Measurements from ENCODE around the gene ARHGAP30. TPM values are rescaled to one million over a fixed set of nuclear protein-coding genes. Genes with fewer than 3 reads are reported as not detected.

ARHGAP30 gene
- total RNA-seq, 3 donors from 2014 or later = 3.8 to 9.0 (median 8.1) TPM

DNA sequence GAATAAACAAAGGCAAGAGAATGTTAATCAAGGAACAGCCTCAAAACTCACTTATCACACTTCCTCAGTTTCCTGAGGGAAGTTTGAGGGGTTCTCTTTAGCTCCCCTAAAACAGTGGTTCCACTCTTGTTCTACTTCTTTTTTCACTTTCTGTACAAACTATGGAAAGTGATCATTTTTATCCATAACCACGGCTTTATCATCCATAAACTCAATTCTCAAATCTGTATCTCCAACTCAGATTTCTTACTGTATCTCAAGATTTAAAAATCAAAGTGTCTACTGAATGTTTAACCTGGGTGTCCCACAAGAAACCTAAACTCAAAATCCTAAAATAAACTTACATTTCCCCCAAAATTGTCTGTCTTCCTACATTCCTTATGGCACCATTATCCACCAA, 44.2 kb upstream of the ARHGAP30 start:
- DNase-seq = no peak
- intact Hi-C loops (cut with DNase I, micrococcal nuclease) = no loop called here
- no peak overlapping the region for H3K4me3 ChIP-seq
- no peak for ATAC-seq
- H3K9me3 ChIP-seq = no peaks in the 10 kb centered on the region
- H3K36me3 ChIP-seq (ENCODE audit: low read depth) = no peaks in the 10 kb centered on the region
- H3K4me1 ChIP-seq (ENCODE audit: low read depth) = peaks cover 22% of the 10 kb centered on the region
- TF ChIP-seq, protein P1, sequence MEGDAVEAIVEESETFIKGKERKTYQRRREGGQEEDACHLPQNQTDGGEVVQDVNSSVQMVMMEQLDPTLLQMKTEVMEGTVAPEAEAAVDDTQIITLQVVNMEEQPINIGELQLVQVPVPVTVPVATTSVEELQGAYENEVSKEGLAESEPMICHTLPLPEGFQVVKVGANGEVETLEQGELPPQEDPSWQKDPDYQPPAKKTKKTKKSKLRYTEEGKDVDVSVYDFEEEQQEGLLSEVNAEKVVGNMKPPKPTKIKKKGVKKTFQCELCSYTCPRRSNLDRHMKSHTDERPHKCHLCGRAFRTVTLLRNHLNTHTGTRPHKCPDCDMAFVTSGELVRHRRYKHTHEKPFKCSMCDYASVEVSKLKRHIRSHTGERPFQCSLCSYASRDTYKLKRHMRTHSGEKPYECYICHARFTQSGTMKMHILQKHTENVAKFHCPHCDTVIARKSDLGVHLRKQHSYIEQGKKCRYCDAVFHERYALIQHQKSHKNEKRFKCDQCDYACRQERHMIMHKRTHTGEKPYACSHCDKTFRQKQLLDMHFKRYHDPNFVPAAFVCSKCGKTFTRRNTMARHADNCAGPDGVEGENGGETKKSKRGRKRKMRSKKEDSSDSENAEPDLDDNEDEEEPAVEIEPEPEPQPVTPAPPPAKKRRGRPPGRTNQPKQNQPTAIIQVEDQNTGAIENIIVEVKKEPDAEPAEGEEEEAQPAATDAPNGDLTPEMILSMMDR (IDR thresholded peaks at IDR 0.05) = no peak

DNA sequence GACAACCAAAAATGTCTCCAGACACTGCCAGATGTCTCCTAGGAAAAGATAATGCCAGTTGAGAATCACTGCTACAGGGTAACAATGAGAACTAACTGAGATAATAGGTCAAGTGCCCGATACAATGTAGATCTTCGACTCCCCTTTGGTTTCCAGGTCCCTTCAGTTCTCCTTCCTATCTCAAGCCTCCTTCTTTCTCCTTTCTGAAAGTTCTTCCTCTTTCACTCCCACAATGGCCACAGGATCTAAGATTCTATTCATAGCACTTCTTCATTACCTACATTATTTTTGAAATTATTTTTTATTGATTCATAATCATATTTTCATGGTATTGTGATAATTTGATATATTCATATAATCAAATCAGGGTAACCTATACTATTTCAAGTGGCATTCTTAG, 41.8 kb upstream of the ARHGAP30 start:
- no peaks in the 10 kb centered on the region for H3K36me3 ChIP-seq (ENCODE audit: low read depth)
- ATAC-seq = no peak
- no peaks in the 10 kb centered on the region for H3K9me3 ChIP-seq
- TF ChIP-seq, protein P1 (IDR thresholded peaks at IDR 0.05) = no peak
- intact Hi-C loops (cut with DNase I, micrococcal nuclease) = no loop called here
- H3K4me3 ChIP-seq = no peak overlapping the region
- no peak for DNase-seq
- H3K4me1 ChIP-seq (ENCODE audit: low read depth) = peaks cover 9% of the 10 kb centered on the region

DNA sequence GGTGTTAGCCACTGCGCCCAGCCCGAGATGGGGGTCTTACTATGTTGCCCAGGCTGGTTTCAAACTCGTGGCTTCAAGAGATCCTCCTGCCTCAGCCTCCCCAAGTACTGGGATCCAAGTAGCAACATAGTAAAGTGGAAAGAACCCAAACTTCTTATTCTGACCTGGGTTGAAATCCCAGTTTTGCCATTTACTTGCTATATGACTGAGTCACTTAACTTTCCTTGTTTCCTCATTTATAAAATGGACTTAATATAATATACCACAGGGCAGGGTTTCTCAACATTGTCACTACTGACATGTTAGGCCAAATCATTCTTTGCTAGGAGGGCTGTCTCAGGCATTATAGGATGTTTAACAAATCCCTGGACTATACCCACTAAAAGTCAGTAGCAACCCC, 41.4 kb upstream of the ARHGAP30 start:
- TF ChIP-seq, protein P1 (IDR thresholded peaks at IDR 0.05) = no peak
- DNase-seq = no peak
- Histone ChIP-seq H3K4me1 (ENCODE audit: low read depth) (peaks cover 5% of the 10 kb centered on the region), H3K9me3 (no peaks in the 10 kb centered on the region), H3K36me3 (ENCODE audit: low read depth) (no peaks in the 10 kb centered on the region), H3K4me3 (no peak overlapping the region)
- intact Hi-C loops (cut with DNase I, micrococcal nuclease) = no loop called here
- no peak for ATAC-seq

DNA sequence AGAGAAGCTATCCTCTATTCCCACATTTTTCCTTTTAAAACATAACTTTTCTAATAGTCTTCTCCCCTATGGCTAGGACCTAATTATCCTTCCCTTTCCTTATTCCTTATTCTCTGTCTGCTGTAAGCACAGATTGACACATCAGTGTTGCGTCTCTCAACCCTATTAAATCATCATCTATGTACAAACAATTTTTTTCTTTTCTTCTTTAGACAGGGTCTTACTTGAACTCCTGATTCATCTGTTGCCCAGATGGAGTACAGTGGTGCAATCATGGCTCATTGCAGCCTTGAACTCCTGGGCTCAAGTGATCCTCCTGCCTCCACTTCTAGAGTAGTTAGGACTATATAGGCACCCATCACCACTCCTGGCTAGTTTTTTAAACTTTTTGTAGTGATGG, 36.7 kb upstream of the ARHGAP30 start:
- DNase-seq = no peak
- intact Hi-C loops (cut with DNase I, micrococcal nuclease) = no loop called here
- Histone ChIP-seq H3K4me1 (ENCODE audit: low read depth) (no peaks in the 10 kb centered on the region), H3K9me3 (no peaks in the 10 kb centered on the region), H3K4me3 (no peak overlapping the region), H3K36me3 (ENCODE audit: low read depth) (no peaks in the 10 kb centered on the region)
- ATAC-seq = no peak
- TF ChIP-seq, protein P1 (IDR thresholded peaks at IDR 0.05) = no peak

DNA sequence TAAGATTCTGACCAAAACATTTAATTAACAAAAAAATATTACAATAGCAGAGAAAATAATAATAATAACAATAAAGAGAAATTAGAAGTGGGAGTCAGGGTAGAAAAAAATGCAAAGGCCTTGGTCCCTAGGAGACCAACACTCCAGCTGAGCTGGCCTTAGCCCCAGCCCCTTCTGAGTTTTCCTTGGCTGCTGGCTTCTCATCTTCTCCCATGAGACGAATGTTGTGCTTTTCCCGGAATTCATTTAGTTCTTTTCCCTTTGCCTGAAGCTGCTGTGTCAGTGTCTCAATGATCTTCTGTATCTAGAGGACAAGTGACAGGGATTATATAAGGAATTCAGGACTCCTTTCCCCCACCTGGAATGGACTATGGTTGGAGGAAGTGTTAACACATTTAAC, 30.9 kb upstream of the ARHGAP30 start:
- Histone ChIP-seq H3K4me3 (no peak overlapping the region), H3K9me3 (no peaks in the 10 kb centered on the region), H3K4me1 (ENCODE audit: low read depth) (no peaks in the 10 kb centered on the region), H3K36me3 (ENCODE audit: low read depth) (no peaks in the 10 kb centered on the region)
- TF ChIP-seq, protein P1 (IDR thresholded peaks at IDR 0.05) = no peak
- ATAC-seq (no peak), DNase-seq (no peak)
- intact Hi-C loops (cut with DNase I, micrococcal nuclease) = no loop called here
